IMR-90 (cell line): ENCODE data around the gene ABL1. TPM values are rescaled to one million over a fixed set of nuclear protein-coding genes. Genes with fewer than 3 reads are reported as not detected.

ENCODE experiments used
- CHD1 ChIP-seq: IDR thresholded peaks from 2 replicates; pipeline ENCODE4 v1.6.1; 2012; ENCODE audit warnings: low read depth, low read length, improper control_type of control experiment
- MAFK ChIP-seq: IDR thresholded peaks from 2 replicates; pipeline ENCODE4 v1.6.1; 2012; ENCODE audit warnings: low read depth, low read length, improper control_type of control experiment
- MAZ ChIP-seq: IDR thresholded peaks from 2 replicates; pipeline ENCODE4 v1.6.1; 2012; ENCODE audit warnings: low read depth, mild to moderate bottlenecking, low read length, improper control_type of control experiment, moderate library complexity, borderline replicate concordance
- RCOR1 ChIP-seq: IDR thresholded peaks from 2 replicates; pipeline ENCODE4 v1.6.1; 2012; ENCODE audit warnings: mild to moderate bottlenecking, low read length, improper control_type of control experiment; ENCODE audit not compliant: insufficient replicate concordance
- polyA plus RNA-seq, 3 experiments: library from polyadenylated mRNA; depleted of rRNA; stranded (reverse); fragments of >200 nt; gene quantifications; 2 replicates each; pipeline ENCODE4 v1.2.3, GENCODE V29; 2012; ENCODE audit warnings: low replicate concordance in 1 of 3
- total RNA-seq: library from RNA; depleted of rRNA; stranded (reverse); fragments of >200 nt; gene quantifications from 2 replicates; pipeline ENCODE4 v1.2.3, GENCODE V29; 2012

The ABL1 gene
- total and polyA plus RNA-seq, 2 of the 4 experiments (the other 2 are of a cell fraction), result 33.7 to 49.1 TPM

GRCh38 chr9:130857864-130858738 lies 23.0 kb downstream of the ABL1 start (continued):
- TF ChIP-seq RCOR1 (no peak), MAFK (no peak), MAZ (peak; percentile 83; the same call in 1 of the 2 replicates), CHD1 (no peak)
